Thoracic aorta (tissue), 2 donors: ENCODE data around the gene IL36RN. TPM values are rescaled to one million over a fixed set of nuclear protein-coding genes. Genes with fewer than 3 reads are reported as not detected.

ENCODE experiments used
- ATAC-seq: fragments of 150-250 bp; one replicate; pipeline ENCODE4 v1.8.0; 2017; ENCODE audit warnings: low read depth; ENCODE audit not compliant: insufficient number of reproducible peaks, low FRiP score
- DNase-seq: peaks from one replicate; pipeline ENCODE4 v3.0.0-alpha.2; 2020; ENCODE audit warnings: low spot score
- H3K27ac ChIP-seq, 2 donors: fragments of 200-600 bp; sonication (generic); 1 replicate in 1 of 2; 2 replicates in 1 of 2; pipeline ENCODE4 v1.5.1; 2016; ENCODE audit warnings: mild to moderate bottlenecking in 2 of 2, moderate library complexity in 2 of 2
- H3K27me3 ChIP-seq: fragments of 200-600 bp; sonication (generic); replicated peaks from 2 replicates; pipeline ENCODE4 v1.6.0; 2016; ENCODE audit warnings: mild to moderate bottlenecking; ENCODE audit not compliant: insufficient read depth
- H3K36me3 ChIP-seq: fragments of 200-600 bp; sonication (generic); one replicate; pipeline ENCODE4 v1.5.1; 2016
- H3K4me1 ChIP-seq, 2 donors: fragments of 200-600 bp; sonication (generic); 1 replicate in 1 of 2; 2 replicates in 1 of 2; pipeline versions ENCODE4 v1.5.1 to v1.6.0; 2016; ENCODE audit warnings: low read depth in 2 of 2, mild to moderate bottlenecking in 1 of 2; ENCODE audit not compliant: control insufficient read depth in 1 of 2
- H3K4me3 ChIP-seq: fragments of 200-600 bp; sonication (generic); 2 replicates; pipeline ENCODE4 v1.5.1; 2016; ENCODE audit warnings: mild to moderate bottlenecking
- H3K9me3 ChIP-seq: fragments of 200-600 bp; sonication (generic); 2 replicates; pipeline ENCODE4 v1.5.1; 2016
- total RNA-seq, 2 donors: library from RNA; depleted of rRNA; stranded (reverse); fragments of >200 nt; gene quantifications; one replicate each; pipeline versions ENCODE4 v1.1.0 to v1.2.3, GENCODE V29; 2016
- TF ChIP-seq, protein P1 (sequence below): fragments of 200-600 bp; sonication (generic); IDR thresholded peaks from one replicate; pipeline ENCODE4 v1.5.1; 2019; ENCODE audit warnings: antibody characterized with exemption

IL36RN gene
- total RNA-seq, 2 donors from 2014 or later = not detected

DNA sequence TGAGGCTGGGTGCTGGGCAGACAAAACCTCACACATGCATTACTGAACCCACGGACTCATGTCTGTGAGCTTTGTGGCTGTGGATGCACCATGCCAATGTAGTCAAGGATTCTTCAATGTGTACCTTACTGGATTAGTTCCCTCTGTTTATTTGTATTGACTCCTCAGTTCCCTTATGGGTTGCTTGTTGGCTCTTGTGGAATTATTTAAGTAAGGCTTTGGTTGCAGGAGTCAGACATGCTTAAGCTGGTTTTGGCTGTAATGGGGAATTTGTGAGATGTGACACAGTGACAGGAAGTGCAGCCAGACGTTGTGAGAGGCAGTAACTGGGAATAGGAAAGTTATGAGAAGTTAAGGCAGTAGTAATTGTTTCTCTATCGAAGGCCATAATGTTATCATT lies 54.8 kb downstream of the IL36RN start:
- no peaks in the 10 kb centered on the region for H3K9me3 ChIP-seq
- no peak overlapping the region for H3K27ac ChIP-seq
- no peaks in the 10 kb centered on the region for H3K27me3 ChIP-seq
- H3K36me3 ChIP-seq = no peaks in the 10 kb centered on the region
- TF ChIP-seq, protein P1, sequence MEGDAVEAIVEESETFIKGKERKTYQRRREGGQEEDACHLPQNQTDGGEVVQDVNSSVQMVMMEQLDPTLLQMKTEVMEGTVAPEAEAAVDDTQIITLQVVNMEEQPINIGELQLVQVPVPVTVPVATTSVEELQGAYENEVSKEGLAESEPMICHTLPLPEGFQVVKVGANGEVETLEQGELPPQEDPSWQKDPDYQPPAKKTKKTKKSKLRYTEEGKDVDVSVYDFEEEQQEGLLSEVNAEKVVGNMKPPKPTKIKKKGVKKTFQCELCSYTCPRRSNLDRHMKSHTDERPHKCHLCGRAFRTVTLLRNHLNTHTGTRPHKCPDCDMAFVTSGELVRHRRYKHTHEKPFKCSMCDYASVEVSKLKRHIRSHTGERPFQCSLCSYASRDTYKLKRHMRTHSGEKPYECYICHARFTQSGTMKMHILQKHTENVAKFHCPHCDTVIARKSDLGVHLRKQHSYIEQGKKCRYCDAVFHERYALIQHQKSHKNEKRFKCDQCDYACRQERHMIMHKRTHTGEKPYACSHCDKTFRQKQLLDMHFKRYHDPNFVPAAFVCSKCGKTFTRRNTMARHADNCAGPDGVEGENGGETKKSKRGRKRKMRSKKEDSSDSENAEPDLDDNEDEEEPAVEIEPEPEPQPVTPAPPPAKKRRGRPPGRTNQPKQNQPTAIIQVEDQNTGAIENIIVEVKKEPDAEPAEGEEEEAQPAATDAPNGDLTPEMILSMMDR = no peak
- DNase-seq (no peak), ATAC-seq (no peak)
- no peak overlapping the region for H3K4me3 ChIP-seq
- H3K4me1 ChIP-seq = no peaks in the 10 kb centered on the region

Other genes with a start within 250 kb of the IL36RN start
- 1 to 10 TPM; 4.0 to 6.2 TPM for gene IL1B, start 222.4 kb upstream of the IL36RN start, total RNA-seq
- not detected for gene IL37, start 148.0 kb upstream of the IL36RN start, total RNA-seq
- not detected for gene IL36G, start 81.2 kb upstream of the IL36RN start, total RNA-seq
- gene IL36A, start 53.7 kb upstream of the IL36RN start, total RNA-seq = not detected
- gene IL36B, start 6.3 kb upstream of the IL36RN start, total RNA-seq = not detected
- gene IL1F10, start 8.8 kb downstream of the IL36RN start, total RNA-seq = not detected
- 1 to 10 TPM; 1.6 to 8.6 TPM for gene IL1RN, start 68.4 kb downstream of the IL36RN start, total RNA-seq
- gene PSD4, start 114.8 kb downstream of the IL36RN start, total RNA-seq = 10 to 100 TPM; 13.1 to 16.9 TPM
- gene PAX8, start 219.7 kb downstream of the IL36RN start, total RNA-seq = 10 to 100 TPM in 1 of 2 donors, 1 to 10 TPM in 1; 2.4 to 10.3 TPM